HUES48 (cell line): ENCODE data around the gene SLC31A1.

Experiments used
- H3K27ac ChIP-seq: one replicate; pipeline ENCODE4 v1.7.0; 2013; ENCODE audit warnings: low read depth, low read length, inconsistent platforms
- H3K27me3 ChIP-seq: 2 replicates; pipeline ENCODE4 v1.6.1; 2013; ENCODE audit warnings: mild to moderate bottlenecking, low read length; ENCODE audit not compliant: control insufficient read depth, insufficient read depth
- H3K36me3 ChIP-seq: 2 replicates; pipeline ENCODE4 v1.6.1; 2013; ENCODE audit warnings: low read length; ENCODE audit not compliant: control insufficient read depth, insufficient read depth
- H3K4me1 ChIP-seq: 2 replicates; pipeline ENCODE4 v1.6.1; 2013; ENCODE audit warnings: mild to moderate bottlenecking, low read length; ENCODE audit not compliant: control insufficient read depth, insufficient read depth
- H3K4me3 ChIP-seq: 2 replicates; pipeline ENCODE4 v1.5.1; 2013; ENCODE audit warnings: mild to moderate bottlenecking, low read depth, low read length
- H3K9ac ChIP-seq: 2 replicates; pipeline ENCODE4 v1.6.1; 2013; ENCODE audit warnings: mild to moderate bottlenecking, low read depth, low read length, moderate library complexity
- H3K9me3 ChIP-seq: 2 replicates; pipeline ENCODE4 v1.6.1; 2013; ENCODE audit warnings: low read length; ENCODE audit not compliant: control insufficient read depth, insufficient read depth

Gene SLC31A1

DNA sequence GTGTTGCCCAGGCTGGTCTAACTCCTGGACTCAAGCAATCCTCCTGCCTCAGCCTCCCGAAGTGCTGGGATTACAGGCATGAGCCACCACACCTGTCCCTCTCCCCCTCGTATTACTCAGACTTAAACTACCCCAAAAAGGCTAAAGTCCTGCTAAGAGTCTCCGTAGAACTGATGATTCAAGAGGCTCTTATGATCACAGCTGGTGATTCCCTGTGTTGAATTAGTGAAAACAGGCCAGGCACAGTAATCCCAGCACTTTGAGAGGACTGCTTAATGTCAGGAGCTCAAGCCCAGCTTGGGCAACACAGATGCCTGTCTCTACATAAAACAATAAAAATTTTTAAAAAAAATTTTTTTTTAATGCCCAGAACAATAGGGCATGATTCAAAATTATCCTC, 44.8 kb downstream of the SLC31A1 start:
- no peak overlapping the region for H3K9ac ChIP-seq
- H3K4me1 ChIP-seq = no peaks in the 10 kb centered on the region
- no peak overlapping the region for H3K27ac ChIP-seq
- H3K36me3 ChIP-seq = peaks cover 43% of the 10 kb centered on the region
- H3K4me3 ChIP-seq = no peak overlapping the region
- no peaks in the 10 kb centered on the region for H3K9me3 ChIP-seq
- H3K27me3 ChIP-seq = no peaks in the 10 kb centered on the region

DNA sequence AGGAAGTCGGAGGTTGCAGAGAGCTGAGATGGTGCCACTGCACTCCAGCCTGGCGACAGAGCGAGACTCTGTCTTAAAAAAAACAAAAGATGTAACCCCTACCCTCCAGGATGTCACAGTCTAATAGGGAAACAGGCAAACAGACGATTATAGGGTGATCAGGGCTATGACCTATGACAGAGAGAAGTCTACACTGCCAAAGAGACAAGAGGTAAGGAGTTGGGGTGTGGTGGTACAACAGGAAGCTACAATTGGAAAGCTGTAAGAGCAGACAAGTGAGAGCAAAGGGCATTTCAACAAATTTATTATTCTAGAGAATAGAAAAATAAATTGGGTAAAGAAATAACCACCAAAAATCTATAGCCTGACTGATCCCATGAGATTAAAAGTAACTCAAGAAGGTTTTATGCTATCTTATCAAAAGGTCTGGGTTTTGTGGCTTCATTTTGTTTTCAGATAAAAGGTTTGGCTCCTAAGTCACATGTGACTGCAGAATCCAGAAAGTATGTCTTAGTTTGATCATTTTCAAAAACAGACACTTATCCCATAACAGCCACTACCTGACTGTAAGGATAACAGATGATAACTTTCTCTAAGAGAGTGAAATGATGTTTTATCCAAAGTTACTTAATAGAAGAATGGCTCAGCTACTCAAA, 46.7 kb downstream of the SLC31A1 start:
- Histone ChIP-seq H3K4me3 (no peak overlapping the region), H3K9me3 (no peaks in the 10 kb centered on the region), H3K27me3 (no peaks in the 10 kb centered on the region), H3K4me1 (no peaks in the 10 kb centered on the region), H3K9ac (no peak overlapping the region), H3K27ac (no peak overlapping the region), H3K36me3 (peaks cover 58% of the 10 kb centered on the region)

DNA sequence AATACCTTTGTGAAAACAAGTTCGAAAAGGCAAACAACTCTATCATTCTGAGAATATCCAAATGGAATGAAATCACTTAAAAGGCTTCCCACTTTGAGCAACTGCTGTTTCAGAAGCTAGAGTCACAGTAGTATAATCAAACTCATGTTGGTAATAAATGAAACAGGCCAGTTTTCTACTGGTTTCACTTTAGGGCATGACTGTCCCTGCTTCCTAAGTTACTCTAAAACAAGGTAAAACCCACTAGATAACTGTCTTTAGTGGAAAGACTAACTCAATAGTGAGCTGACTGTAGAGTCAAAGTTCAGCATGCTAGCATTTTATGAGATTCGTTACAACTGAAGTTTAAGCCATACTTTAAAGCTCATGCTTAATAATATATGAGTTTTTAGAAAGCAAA, 48.0 kb downstream of the SLC31A1 start:
- no peaks in the 10 kb centered on the region for H3K27me3 ChIP-seq
- no peaks in the 10 kb centered on the region for H3K9me3 ChIP-seq
- peaks cover 4% of the 10 kb centered on the region; the same call in 1 of the 2 replicates for H3K4me1 ChIP-seq
- no peak overlapping the region for H3K4me3 ChIP-seq
- H3K36me3 ChIP-seq = peaks cover 61% of the 10 kb centered on the region
- no peak overlapping the region for H3K27ac ChIP-seq
- H3K9ac ChIP-seq = no peak overlapping the region

DNA sequence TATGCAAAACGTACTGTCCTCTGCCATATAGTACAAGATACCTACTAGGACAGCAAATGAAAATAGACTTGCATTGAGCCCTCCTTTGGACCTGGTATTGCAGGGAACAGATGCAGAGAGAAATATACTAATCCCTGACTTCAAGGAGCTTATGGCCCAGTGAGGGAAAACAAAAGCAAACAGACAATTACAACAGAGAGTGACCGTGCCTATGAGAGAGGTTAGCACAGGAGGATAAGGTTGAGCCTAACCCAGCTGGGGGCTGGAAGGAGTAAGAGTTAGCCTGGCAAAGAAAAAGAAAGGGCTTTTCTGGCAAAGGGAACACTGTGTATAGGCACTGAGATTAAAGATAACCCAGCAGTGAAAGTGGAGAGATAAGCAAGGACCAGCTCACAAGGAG, 48.5 kb downstream of the SLC31A1 start:
- Histone ChIP-seq H3K9ac (no peak overlapping the region), H3K27ac (no peak overlapping the region), H3K9me3 (no peaks in the 10 kb centered on the region), H3K27me3 (no peaks in the 10 kb centered on the region), H3K4me3 (no peak overlapping the region), H3K36me3 (peaks cover 61% of the 10 kb centered on the region), H3K4me1 (peaks cover 4% of the 10 kb centered on the region; the same call in 1 of the 2 replicates)

DNA sequence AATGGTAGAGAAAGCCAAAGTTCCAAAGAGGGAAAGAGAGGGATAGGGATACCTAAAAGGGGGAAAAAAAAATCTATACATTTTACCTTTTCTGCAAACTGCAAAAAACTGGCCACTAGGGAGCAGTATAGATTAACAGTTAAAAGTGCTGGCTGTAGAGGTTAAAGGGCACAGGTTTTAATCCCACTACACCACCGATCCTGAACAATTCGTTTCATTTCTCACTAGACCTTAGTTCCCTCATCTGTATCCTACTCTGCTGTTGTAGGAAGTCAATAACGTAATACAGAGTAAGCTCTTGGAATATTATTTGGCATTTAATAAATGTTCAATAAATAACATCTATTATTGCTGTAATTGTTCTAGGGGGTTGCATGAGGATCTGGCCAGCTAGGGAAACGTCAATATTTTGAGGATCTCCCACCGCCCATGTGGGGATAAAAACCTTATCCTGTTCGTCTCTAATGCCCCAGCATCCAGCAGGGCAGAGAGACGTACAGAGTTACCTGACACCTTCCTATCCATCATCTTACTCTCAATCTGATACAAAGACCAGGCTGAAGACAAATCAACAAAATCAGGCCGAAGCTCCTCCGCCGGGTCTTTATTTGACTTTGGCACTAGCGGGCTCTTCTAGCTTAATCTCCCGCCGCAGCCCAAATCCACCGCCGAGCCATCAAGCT, 53.3 kb downstream of the SLC31A1 start:
- peak overlapping the region; percentile 89 for H3K27ac ChIP-seq
- no peaks in the 10 kb centered on the region for H3K27me3 ChIP-seq
- H3K36me3 ChIP-seq = peaks cover 63% of the 10 kb centered on the region
- H3K9ac ChIP-seq = peak overlapping the region; percentile 86
- peaks cover 9% of the 10 kb centered on the region; the same call in 1 of the 2 replicates for H3K4me1 ChIP-seq
- H3K4me3 ChIP-seq = peak overlapping the region; percentile 89
- H3K9me3 ChIP-seq = no peaks in the 10 kb centered on the region

DNA sequence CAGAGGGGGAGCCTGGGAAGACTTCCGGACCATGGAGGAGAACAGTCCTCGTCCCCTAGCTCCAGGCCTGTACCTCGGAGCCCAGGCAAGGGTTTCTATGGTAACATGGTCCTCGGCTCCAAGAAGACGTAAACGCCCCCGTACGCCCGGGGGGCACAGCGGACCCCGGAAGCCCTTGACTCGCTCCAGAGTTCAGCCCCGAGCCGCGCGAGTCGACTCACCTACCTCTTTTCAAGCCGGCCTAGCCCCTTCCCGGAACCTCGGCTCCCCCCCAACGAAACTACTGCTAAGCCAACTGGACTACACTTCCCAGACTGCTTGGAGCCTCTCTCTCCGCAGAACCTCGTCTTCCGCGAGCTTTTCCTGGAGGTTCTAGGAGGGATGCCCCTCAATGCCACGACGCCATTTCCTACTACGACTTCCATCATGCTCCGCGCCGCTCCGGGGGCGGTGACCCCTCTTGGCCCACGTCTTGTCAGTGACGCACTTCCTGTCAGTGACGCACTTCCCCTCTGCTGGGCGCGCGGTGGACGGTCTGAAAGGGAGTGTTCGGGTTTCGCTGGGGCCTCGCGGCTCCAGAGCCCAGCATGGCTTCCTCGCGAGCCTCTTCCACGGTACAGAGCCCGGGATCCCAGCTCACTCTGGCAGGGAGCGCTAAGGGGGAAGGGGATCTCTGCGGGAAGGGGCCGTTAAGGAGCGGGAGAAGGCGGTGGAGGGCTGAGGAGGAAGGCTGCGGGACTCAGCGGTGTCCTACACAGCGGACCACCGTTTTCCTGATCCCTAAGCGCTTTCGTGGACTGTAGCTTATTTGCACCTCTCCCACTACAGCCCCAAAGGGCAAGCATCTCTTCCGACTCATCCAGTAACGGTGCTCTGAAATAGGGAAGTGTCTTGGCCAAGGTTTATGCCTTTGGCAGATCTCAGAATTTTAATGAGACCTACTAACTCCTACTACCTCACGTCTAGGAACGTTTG, 54.1 kb downstream of the SLC31A1 start, which contains the start of the genes CDC26 and PRPF4:
Gene CDC26, minus strand, starts transcription at position 416 of the 975 bp plus-strand sequence. CDS start 3,065 bp downstream, outside the sequence.
Gene PRPF4, plus strand, starts transcription at position 502 of the 975 bp plus-strand sequence. Its CDS starts 86 bp downstream, at position 588.
- Histone ChIP-seq H3K9me3 (no peaks in the 10 kb centered on the region), H3K27me3 (no peaks in the 10 kb centered on the region), H3K9ac (peak within 1 kb of the TSS; percentile 86), H3K4me3 (peak within 1 kb of the TSS; percentile 89), H3K36me3 (peaks cover 63% of the 10 kb centered on the region), H3K27ac (peak within 1 kb of the TSS; percentile 89), H3K4me1 (peaks cover 9% of the 10 kb centered on the region; the same call in 1 of the 2 replicates)

DNA sequence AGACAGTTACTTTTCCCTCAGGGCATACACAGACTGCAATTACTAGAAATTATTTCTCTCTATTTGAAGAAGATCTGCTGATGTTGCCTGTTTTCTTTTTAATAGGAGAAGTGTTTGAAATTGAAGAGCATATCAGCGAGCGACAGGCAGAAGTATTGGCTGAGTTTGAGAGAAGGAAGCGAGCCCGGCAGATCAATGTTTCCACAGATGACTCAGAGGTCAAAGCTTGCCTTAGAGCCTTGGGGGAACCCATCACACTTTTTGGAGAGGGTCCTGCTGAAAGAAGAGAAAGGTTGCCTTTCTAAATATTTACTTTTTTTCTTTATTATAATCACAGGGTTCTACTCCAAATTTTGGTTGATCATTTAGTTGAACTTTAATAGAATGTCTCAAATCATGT, 57.5 kb downstream of the SLC31A1 start:
- Histone ChIP-seq H3K4me1 (peaks cover 9% of the 10 kb centered on the region; the same call in 1 of the 2 replicates), H3K4me3 (no peak overlapping the region), H3K27me3 (no peaks in the 10 kb centered on the region), H3K9ac (no peak overlapping the region), H3K36me3 (peaks cover 68% of the 10 kb centered on the region), H3K27ac (no peak overlapping the region), H3K9me3 (no peaks in the 10 kb centered on the region)

DNA sequence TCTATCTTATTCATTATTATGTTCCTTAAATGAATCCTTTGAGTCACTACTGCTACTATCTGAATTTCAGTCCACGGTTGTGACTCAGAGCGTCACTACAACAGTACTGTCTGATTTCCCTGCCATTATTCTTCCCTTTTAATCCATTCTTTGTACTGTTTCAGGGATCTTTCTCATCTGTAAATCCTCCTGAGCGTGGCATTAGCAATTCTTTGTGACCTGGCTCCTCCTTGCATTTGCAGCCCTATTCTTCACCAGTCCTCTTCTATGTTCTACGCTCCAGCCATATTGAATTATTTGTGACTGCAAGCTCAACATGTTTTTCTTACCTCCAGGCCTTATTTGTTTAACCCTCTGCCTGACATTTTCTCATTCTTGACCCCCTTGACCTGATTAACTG, 60.0 kb downstream of the SLC31A1 start:
- no peak overlapping the region for H3K9ac ChIP-seq
- 0 out of 2 replicates have a peak, but pooled peaks cover 1% of the 10 kb centered on the region for H3K4me1 ChIP-seq
- no peak overlapping the region for H3K27ac ChIP-seq
- no peaks in the 10 kb centered on the region for H3K27me3 ChIP-seq
- no peaks in the 10 kb centered on the region for H3K9me3 ChIP-seq
- H3K36me3 ChIP-seq = peaks cover 90% of the 10 kb centered on the region
- H3K4me3 ChIP-seq = no peak overlapping the region

DNA sequence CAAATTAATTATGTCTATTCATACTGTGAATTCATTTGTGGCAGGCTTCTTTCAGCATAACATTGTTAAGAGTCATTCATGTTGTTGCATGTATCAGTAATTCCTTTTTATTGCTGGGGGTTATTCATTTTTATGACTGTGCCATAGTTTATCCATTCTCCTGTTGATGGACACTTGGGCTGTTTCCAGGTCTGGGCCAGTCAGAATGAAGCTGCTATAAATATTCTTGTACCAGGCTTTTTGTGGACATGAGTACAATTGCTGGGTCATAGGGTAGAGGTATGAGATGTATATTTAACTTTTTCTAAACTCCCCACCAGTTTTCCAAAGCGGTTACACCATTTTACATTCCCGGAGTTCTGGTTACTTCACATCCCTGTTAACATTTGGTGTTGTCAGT, 67.7 kb downstream of the SLC31A1 start:
- peaks cover 95% of the 10 kb centered on the region for H3K36me3 ChIP-seq
- H3K4me3 ChIP-seq = no peak overlapping the region
- no peak overlapping the region for H3K9ac ChIP-seq
- no peaks in the 10 kb centered on the region for H3K4me1 ChIP-seq
- H3K9me3 ChIP-seq = no peaks in the 10 kb centered on the region
- H3K27me3 ChIP-seq = no peaks in the 10 kb centered on the region
- no peak overlapping the region for H3K27ac ChIP-seq

DNA sequence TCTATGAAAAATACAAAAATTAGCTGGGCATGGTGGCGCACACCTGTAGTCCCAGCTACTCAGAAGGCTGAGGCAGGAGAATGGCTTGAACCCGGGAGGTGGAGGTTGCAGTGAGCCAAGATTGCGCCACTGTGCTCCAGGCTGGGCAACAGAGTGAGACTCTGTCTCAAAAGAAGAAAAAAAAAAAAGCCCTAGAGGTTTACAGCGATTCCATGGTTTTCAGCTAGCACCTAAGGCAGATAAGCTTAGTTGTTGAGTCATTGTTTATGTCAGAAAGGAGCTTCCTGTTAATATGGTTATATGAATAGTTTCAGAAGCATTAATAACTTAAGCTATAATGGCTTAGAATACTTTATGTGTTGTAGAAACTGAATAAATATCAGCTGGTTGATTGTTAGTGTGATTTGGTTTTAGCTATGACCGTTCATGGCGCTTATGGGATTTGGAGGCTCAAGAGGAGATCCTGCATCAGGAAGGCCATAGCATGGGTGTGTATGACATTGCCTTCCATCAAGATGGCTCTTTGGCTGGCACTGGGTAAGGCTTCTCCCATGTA, 68.8 kb downstream of the SLC31A1 start:
- Histone ChIP-seq H3K4me1 (no peaks in the 10 kb centered on the region), H3K4me3 (no peak overlapping the region), H3K36me3 (peaks cover 86% of the 10 kb centered on the region), H3K27me3 (no peaks in the 10 kb centered on the region), H3K27ac (no peak overlapping the region), H3K9ac (no peak overlapping the region), H3K9me3 (no peaks in the 10 kb centered on the region)
